ENCODE results near the gene TUFT1. TPM values are rescaled to one million over a fixed set of nuclear protein-coding genes. Genes with fewer than 3 reads are reported as not detected.

The TUFT1 gene
- total RNA-seq, 2 donors from 2014 or later, result 4.3 to 7.9 TPM

GRCh38 chr1:151540982-151541377 is 871 bp downstream of the TUFT1 start:
- TF ChIP-seq CTCF (IDR thresholded peaks at IDR 0.05), result no peak
- peak overlapping the region; percentile 62 to 66 for H3K4me3 ChIP-seq

GRCh38 chr1:151541752-151542151 is 1.6 kb downstream of the TUFT1 start:
- H3K27ac ChIP-seq, result no peak overlapping the region
- peaks cover 0 to 23% of the 10 kb centered on the region in 2 donors for H3K4me1 ChIP-seq
- no peaks in the 10 kb centered on the region for H3K27me3 ChIP-seq
- no peak for TF ChIP-seq CTCF (IDR thresholded peaks at IDR 0.05)
- DNase-seq (ENCODE audit: low spot score), result no peak
- H3K9me3 ChIP-seq, result no peaks in the 10 kb centered on the region
- no peaks in the 10 kb centered on the region for H3K36me3 ChIP-seq
- H3K4me3 ChIP-seq, result no peak overlapping the region

More at GRCh38 chr1:151540982-151541377, 871 bp downstream of the TUFT1 start:
- H3K4me1 ChIP-seq, result peaks cover 0 to 21% of the 10 kb centered on the region in 2 donors
- peak overlapping the region; percentile 66 to 67 for H3K27ac ChIP-seq
- H3K27me3 ChIP-seq, result no peaks in the 10 kb centered on the region
- no peaks in the 10 kb centered on the region for H3K9me3 ChIP-seq
- no peaks in the 10 kb centered on the region for H3K36me3 ChIP-seq
- no peak for DNase-seq (ENCODE audit: low spot score)

- Histone ChIP-seq H3K27ac (no peak overlapping the region), H3K4me1 (peaks cover 0 to 32% of the 10 kb centered on the region in 2 donors)
- no peak for TF ChIP-seq CTCF (IDR thresholded peaks at IDR 0.05)
Measured at GRCh38 chr1:151542710-151543129, 2.6 kb downstream of the TUFT1 start.

GRCh38 chr1:151545542-151545941 is 5.4 kb downstream of the TUFT1 start:
- Histone ChIP-seq H3K27me3 (no peaks in the 10 kb centered on the region), H3K4me1 (peaks cover 0 to 22% of the 10 kb centered on the region in 2 donors)

More at GRCh38 chr1:151542710-151543129, 2.6 kb downstream of the TUFT1 start:
- no peak for DNase-seq (ENCODE audit: low spot score)
- H3K27me3 ChIP-seq, result no peaks in the 10 kb centered on the region
- H3K9me3 ChIP-seq, result no peaks in the 10 kb centered on the region
- no peak overlapping the region for H3K4me3 ChIP-seq
- H3K36me3 ChIP-seq, result no peaks in the 10 kb centered on the region

GRCh38 chr1:151546011-151546925 is 6.2 kb downstream of the TUFT1 start:
- Histone ChIP-seq H3K4me3 (no peak overlapping the region), H3K27me3 (no peaks in the 10 kb centered on the region), H3K36me3 (no peaks in the 10 kb centered on the region), H3K9me3 (no peaks in the 10 kb centered on the region), H3K27ac (peak overlapping the region in 1 of 2 donors; percentile 31), H3K4me1 (peaks cover 0 to 16% of the 10 kb centered on the region in 2 donors)
- TF ChIP-seq CTCF (IDR thresholded peaks at IDR 0.05), result no peak
- DNase-seq (ENCODE audit: low spot score), result no peak

More at GRCh38 chr1:151545542-151545941, 5.4 kb downstream of the TUFT1 start:
- H3K27ac ChIP-seq, result no peak overlapping the region
- no peak for TF ChIP-seq CTCF (IDR thresholded peaks at IDR 0.05)
- H3K9me3 ChIP-seq, result no peaks in the 10 kb centered on the region
- no peak overlapping the region for H3K4me3 ChIP-seq
- DNase-seq (ENCODE audit: low spot score), result no peak
- no peaks in the 10 kb centered on the region for H3K36me3 ChIP-seq

Data from right atrium auricular region (tissue), 2 donors.